IPS DF 4.7 (cell line): ENCODE results near the gene SC5D.

Source experiments
- DNase-seq: peaks from one replicate; pipeline ENCODE4 v3.0.0-alpha.2; 2013; ENCODE audit warnings: low spot score; ENCODE audit errors: extremely low read depth

The SC5D gene

GRCh38 chr11:121292495-121293287, at the start of gene SC5D:
Gene SC5D (plus strand): TSS chr11:121292771. CDS start chr11:121303376, 10,605 bp downstream.
- DNase-seq = peak; percentile 62

- no peak for DNase-seq
Observed at GRCh38 chr11:121244884-121245283, 47.7 kb upstream of the SC5D start.

- no peak for DNase-seq
Observed at GRCh38 chr11:121246021-121246768, 46.4 kb upstream of the SC5D start.

- DNase-seq = no peak
Observed at GRCh38 chr11:121246769-121247035, 45.9 kb upstream of the SC5D start.

GRCh38 chr11:121248496-121248895, 44.1 kb upstream of the SC5D start:
- DNase-seq = no peak

- no peak for DNase-seq
Observed at GRCh38 chr11:121249039-121249663, 43.4 kb upstream of the SC5D start.

- no peak for DNase-seq
Observed at GRCh38 chr11:121250843-121251242, 41.7 kb upstream of the SC5D start.

- no peak for DNase-seq
Observed at GRCh38 chr11:121253951-121254350, 38.6 kb upstream of the SC5D start.

- DNase-seq = no peak
Observed at GRCh38 chr11:121254756-121255155, 37.8 kb upstream of the SC5D start.

GRCh38 chr11:121255473-121256125, 37.0 kb upstream of the SC5D start:
- no peak for DNase-seq

- no peak for DNase-seq
Observed at GRCh38 chr11:121257289-121257688, 35.3 kb upstream of the SC5D start.

GRCh38 chr11:121257976-121258375, 34.6 kb upstream of the SC5D start:
- DNase-seq = no peak

- DNase-seq = no peak
Observed at GRCh38 chr11:121265586-121265985, 27.0 kb upstream of the SC5D start.

- DNase-seq = no peak
Observed at GRCh38 chr11:121268581-121268980, 24.0 kb upstream of the SC5D start.

GRCh38 chr11:121270001-121270678, 22.4 kb upstream of the SC5D start:
- no peak for DNase-seq

GRCh38 chr11:121274332-121274991, 18.1 kb upstream of the SC5D start:
- no peak for DNase-seq

- DNase-seq = no peak
Observed at GRCh38 chr11:121281698-121282097, 10.9 kb upstream of the SC5D start.

GRCh38 chr11:121282386-121282785, 10.2 kb upstream of the SC5D start:
- no peak for DNase-seq

- DNase-seq = no peak
Observed at GRCh38 chr11:121282886-121283502, 9.6 kb upstream of the SC5D start.

GRCh38 chr11:121291319-121291718, 1.3 kb upstream of the SC5D start:
- no peak for DNase-seq
